H9 (cell line): ENCODE data around the gene POU5F1. TPM values are rescaled to one million over a fixed set of nuclear protein-coding genes. Genes with fewer than 3 reads are reported as not detected.
A peak's percentile ranks its signal among the peaks of the same experiment; 100 is the strongest.

Source experiments
- DNase-seq: peaks from one replicate; pipeline ENCODE4 v3.0.0-alpha.2; 2017
- H2AFZ ChIP-seq: one replicate; pipeline ENCODE4 v1.6.1; 2013; ENCODE audit warnings: mild to moderate bottlenecking, low read length, control low read depth, moderate library complexity
- H2AK5ac ChIP-seq: 2 replicates; pipeline ENCODE4 v1.6.1; 2013; ENCODE audit warnings: low read length, control low read depth, mixed read lengths; ENCODE audit not compliant: insufficient read length
- H2BK120ac ChIP-seq: one replicate; pipeline ENCODE4 v1.6.1; 2013; ENCODE audit warnings: low read depth, mild to moderate bottlenecking, low read length, control low read depth, inconsistent platforms; ENCODE audit not compliant: poor library complexity, severe bottlenecking
- H2BK12ac ChIP-seq: 2 replicates; pipeline ENCODE4 v1.6.1; 2013; ENCODE audit warnings: low read length, control low read depth, mixed read lengths, low read depth; ENCODE audit not compliant: insufficient read length
- H2BK15ac ChIP-seq: 2 replicates; pipeline ENCODE4 v1.6.1; 2013; ENCODE audit warnings: low read depth, low read length, control low read depth
- H2BK20ac ChIP-seq: one replicate; pipeline ENCODE4 v1.6.1; 2013; ENCODE audit warnings: low read depth, mild to moderate bottlenecking, low read length, control low read depth, inconsistent platforms; ENCODE audit not compliant: poor library complexity, severe bottlenecking
- H2BK5ac ChIP-seq: 2 replicates; pipeline ENCODE4 v1.6.1; 2013; ENCODE audit warnings: low read length, control low read depth, mixed read lengths; ENCODE audit not compliant: insufficient read length
- H3K14ac ChIP-seq: 2 replicates; pipeline ENCODE4 v1.6.1; 2013; ENCODE audit warnings: low read length, control low read depth; ENCODE audit not compliant: insufficient read depth
- H3K18ac ChIP-seq: 2 replicates; pipeline ENCODE4 v1.6.1; 2013; ENCODE audit warnings: low read depth, mild to moderate bottlenecking, mixed read lengths, low read length, control low read depth; ENCODE audit not compliant: insufficient read length
- H3K23ac ChIP-seq: 2 replicates; pipeline ENCODE4 v1.6.1; 2013; ENCODE audit warnings: low read length, control low read depth, mixed read lengths, low read depth; ENCODE audit not compliant: insufficient read length
- H3K23me2 ChIP-seq: 2 replicates; pipeline ENCODE4 v1.6.1; 2013; ENCODE audit warnings: low read depth, mild to moderate bottlenecking, mixed read lengths, low read length, control low read depth; ENCODE audit not compliant: insufficient read length, poor library complexity, severe bottlenecking
- H3K27ac ChIP-seq: 2 replicates; pipeline ENCODE4 v1.5.1; 2013; ENCODE audit warnings: low read length, control low read depth, mixed read lengths, low read depth; ENCODE audit not compliant: insufficient read length
- H3K27me3 ChIP-seq: 2 replicates; pipeline ENCODE4 v1.6.1; 2013; ENCODE audit warnings: low read length, control low read depth, inconsistent platforms; ENCODE audit not compliant: insufficient read depth
- H3K4ac ChIP-seq: 2 replicates; pipeline ENCODE4 v1.6.1; 2013; ENCODE audit warnings: low read depth, mild to moderate bottlenecking, control low read depth, inconsistent platforms, low read length, moderate library complexity
- H3K4me1 ChIP-seq: 2 replicates; pipeline ENCODE4 v1.6.1; 2013; ENCODE audit warnings: low read length, control low read depth, inconsistent platforms; ENCODE audit not compliant: insufficient read depth
- H3K4me2 ChIP-seq: 2 replicates; pipeline ENCODE4 v1.6.1; 2013; ENCODE audit warnings: low read length, control low read depth, mixed read lengths; ENCODE audit not compliant: insufficient read length, insufficient read depth
- H3K56ac ChIP-seq: 2 replicates; pipeline ENCODE4 v1.6.1; 2013; ENCODE audit warnings: low read depth, mild to moderate bottlenecking, mixed read lengths, low read length, control low read depth; ENCODE audit not compliant: insufficient read length
- H3K79me1 ChIP-seq: 2 replicates; pipeline ENCODE4 v1.6.1; 2013; ENCODE audit warnings: low read depth, mild to moderate bottlenecking, moderate library complexity, low read length, control low read depth, inconsistent platforms; ENCODE audit not compliant: insufficient read depth, poor library complexity, severe bottlenecking
- H3K79me2 ChIP-seq: 2 replicates; pipeline ENCODE4 v1.6.1; 2013; ENCODE audit warnings: low read length, control low read depth, inconsistent platforms; ENCODE audit not compliant: insufficient read depth
- H3K9ac ChIP-seq: 2 replicates; pipeline ENCODE4 v1.6.1; 2013; ENCODE audit warnings: low read length, control low read depth, mixed read lengths; ENCODE audit not compliant: insufficient read length; ENCODE audit errors: extremely low read depth
- H3K9me3 ChIP-seq: one replicate; pipeline ENCODE4 v1.6.1; 2013; ENCODE audit warnings: low read depth, low read length, inconsistent platforms; ENCODE audit not compliant: control insufficient read depth
- H3T11ph ChIP-seq: one replicate; pipeline ENCODE4 v1.6.1; 2013; ENCODE audit warnings: mild to moderate bottlenecking, low read length, control low read depth, inconsistent platforms
- H4K20me1 ChIP-seq: one replicate; pipeline ENCODE4 v1.6.1; 2013; ENCODE audit not compliant: control insufficient read depth, insufficient read length, insufficient read depth
- H4K5ac ChIP-seq: 2 replicates; pipeline ENCODE4 v1.6.1; 2013; ENCODE audit warnings: low read depth, mild to moderate bottlenecking, mixed read lengths, low read length, control low read depth; ENCODE audit not compliant: insufficient read length
- H4K8ac ChIP-seq: replicated peaks from 2 replicates; pipeline ENCODE4 v1.6.1; 2013; ENCODE audit warnings: low read length, control low read depth, mixed read lengths, low read depth; ENCODE audit not compliant: insufficient read length
- H4K91ac ChIP-seq: 2 replicates; pipeline ENCODE4 v1.6.1; 2013; ENCODE audit warnings: low read depth, mild to moderate bottlenecking, moderate library complexity, mixed read lengths, low read length, control low read depth; ENCODE audit not compliant: insufficient read length
- H3K27ac Mint-ChIP-seq, 3 experiments: 2 replicates in 2 of 3; 3 replicates in 1 of 3; pipeline ENCODE4 v1.8.0; 2020 to 2021; ENCODE audit warnings: mixed read lengths in 3 of 3, mild to moderate bottlenecking in 1 of 3, moderate library complexity in 1 of 3
- H3K27me3 Mint-ChIP-seq: 2 replicates; pipeline ENCODE4 v1.8.0; 2021; ENCODE audit warnings: low read depth, mild to moderate bottlenecking, moderate library complexity, mixed read lengths
- H3K36me3 Mint-ChIP-seq, 3 experiments: 2 replicates in 2 of 3; 3 replicates in 1 of 3; pipeline ENCODE4 v1.8.0; 2020 to 2021; ENCODE audit warnings: low read depth in 3 of 3, mixed read lengths in 3 of 3; ENCODE audit not compliant: insufficient read depth in 1 of 3
- H3K4me1 Mint-ChIP-seq, 2 experiments: 2 replicates each; pipeline ENCODE4 v1.8.0; 2020; ENCODE audit warnings: mixed read lengths in 2 of 2
- H3K4me3 Mint-ChIP-seq, 2 experiments: 2 replicates in 1 of 2; 3 replicates in 1 of 2; pipeline ENCODE4 v1.8.0; 2020 to 2021; ENCODE audit warnings: mild to moderate bottlenecking in 2 of 2, mixed read lengths in 2 of 2, moderate library complexity in 1 of 2
- H3K9me3 Mint-ChIP-seq, 2 experiments: 2 replicates in 1 of 2; 3 replicates in 1 of 2; pipeline ENCODE4 v1.8.0; 2020; ENCODE audit warnings: mild to moderate bottlenecking in 2 of 2, mixed read lengths in 2 of 2, moderate library complexity in 1 of 2
- CTCF ChIP-seq: fragments of 200-600 bp; sonication (generic); conservative IDR thresholded peaks from 3 replicates; pipeline ENCODE4 v1.8.0; 2021; ENCODE audit warnings: antibody characterized with exemption, mild to moderate bottlenecking
- WGBS: extraction: QIAGEN DNeasy Blood & Tissue Kit; methylation state at CpG from one replicate; pipeline ENCODE4 v1.1.7; 2013; ENCODE audit warnings: missing lambda C conversion rate, low lambda C conversion rate, mixed read lengths; ENCODE audit not compliant: insufficient read length; ENCODE audit errors: extremely low coverage; 5-methylcytosine and 5-hydroxymethylcytosine counted together
- total RNA-seq: library from RNA; stranded (reverse); gene quantifications from 2 replicates; pipeline ENCODE4 v1.2.1, GENCODE V29; 2021

Gene POU5F1
- total RNA-seq, 1 experiment from 2014 or later = 2,134 TPM

- Histone ChIP-seq H2BK5ac (no peak overlapping the region), H4K20me1 (no peaks in the 10 kb centered on the region), H4K8ac (no peak overlapping the region), H3K4me1 (peaks cover 7% of the 10 kb centered on the region; the same call in 1 of the 2 replicates), H3K9me3 (no peaks in the 10 kb centered on the region), H3K18ac (no peak overlapping the region), H3K79me1 (no peaks in the 10 kb centered on the region), H3K56ac (no peak overlapping the region), H2BK15ac (no peak overlapping the region), H2BK12ac (no peak overlapping the region), H3K79me2 (no peaks in the 10 kb centered on the region), H3K14ac (no peak overlapping the region), H3K4ac (no peak overlapping the region), H3T11ph (no peak overlapping the region), H3K27me3 (no peaks in the 10 kb centered on the region), H2BK20ac (no peak overlapping the region), H3K23me2 (no peaks in the 10 kb centered on the region), H2AFZ (no peak overlapping the region), H3K4me2 (no peak overlapping the region), H2BK120ac (no peak overlapping the region), H2AK5ac (no peak overlapping the region), H4K91ac (no peak overlapping the region), H4K5ac (no peak overlapping the region), H3K27ac (no peak overlapping the region), H3K9ac (no peak overlapping the region), H3K23ac (no peak overlapping the region)
- H3K4me1 Mint-ChIP-seq = peaks cover 43 to 49% of the 10 kb centered on the region in 2 experiments
- TF ChIP-seq CTCF = no peak
- DNase-seq = peak; percentile 81
- no peaks in the 10 kb centered on the region; a peak in 1 of 5 replicates for H3K9me3 Mint-ChIP-seq
- WGBS = no CpG with 5 or more reads among the region's 4 CpGs
- peak overlapping the region in 1 of 2 experiments; percentile 48; a peak in 2 of 5 replicates for H3K4me3 Mint-ChIP-seq
- no peaks in the 10 kb centered on the region; the same call in none of the 2 replicates for H3K27me3 Mint-ChIP-seq
- peak overlapping the region; percentile 48 to 90 (median 53); a peak in 5 of 7 replicates for H3K27ac Mint-ChIP-seq
- H3K36me3 Mint-ChIP-seq = peaks cover 10 to 24% (median 20%) of the 10 kb centered on the region in 3 experiments
Observed at GRCh38 chr6:31139599-31139998, 30.9 kb downstream of the POU5F1 start.
